H1 (cell line): ENCODE results near the gene STIM1. TPM values are rescaled to one million over a fixed set of nuclear protein-coding genes. Genes with fewer than 3 reads are reported as not detected.

Experiments
- CTCF ChIA-PET: fragments of 300-600 bp; sonication (Branson Sonifier 250); formaldehyde crosslinking; loops from one replicate; lab custom pipeline; 2021; ENCODE audit not compliant: partially characterized antibody; lab: Charles Lee
- POLR2A ChIA-PET: fragments of 300-600 bp; sonication (Branson Sonifier 250); formaldehyde crosslinking; loops from one replicate; lab custom pipeline; 2021; ENCODE audit warnings: inconsistent platforms; ENCODE audit not compliant: partially characterized antibody; lab: Charles Lee
- DNase-seq, 2 experiments: peaks; one replicate each; pipeline versions ENCODE4 v3.0.0 to v3.0.0-alpha.2; 2010 to 2022; ENCODE audit warnings: low spot score in 2 of 2, low read depth in 1 of 2, mixed read lengths in 1 of 2
- FAIRE-seq: peaks from 2 replicates; lab custom pipeline; 2011; peaks lifted over from hg19 to GRCh38; lab: Jason Lieb, UNC
- H2AFZ ChIP-seq: 2 replicates; pipeline ENCODE4 v1.8.1; 2012; ENCODE audit warnings: low read length, inconsistent platforms
- H2AK5ac ChIP-seq: 2 replicates; pipeline ENCODE4 v1.6.1; 2013; ENCODE audit warnings: low read depth, low read length
- H2BK120ac ChIP-seq: replicated peaks from 2 replicates; pipeline ENCODE3; 2013; ENCODE audit warnings: low read depth, low read length, inconsistent platforms
- H2BK12ac ChIP-seq: 2 replicates; pipeline ENCODE4 v1.6.1; 2013; ENCODE audit warnings: low read depth, low read length
- H2BK15ac ChIP-seq: 2 replicates; pipeline ENCODE4 v1.6.1; 2013; ENCODE audit warnings: low read length
- H2BK20ac ChIP-seq: 2 replicates; pipeline ENCODE4 v1.6.1; 2013; ENCODE audit warnings: low read length
- H2BK5ac ChIP-seq: 2 replicates; pipeline ENCODE4 v1.6.1; 2013; ENCODE audit warnings: low read depth, low read length
- H3K14ac ChIP-seq: 2 replicates; pipeline ENCODE4 v1.6.1; 2013; ENCODE audit warnings: inconsistent platforms; ENCODE audit not compliant: insufficient read length
- H3K18ac ChIP-seq: 2 replicates; pipeline ENCODE4 v1.6.1; 2013; ENCODE audit warnings: low read length; ENCODE audit errors: extremely low read depth
- H3K23ac ChIP-seq: 2 replicates; pipeline ENCODE4 v1.6.1; 2013; ENCODE audit warnings: inconsistent platforms; ENCODE audit not compliant: insufficient read length
- H3K23me2 ChIP-seq: 2 replicates; pipeline ENCODE4 v1.6.1; 2013; ENCODE audit warnings: low read depth, low read length
- H3K27ac ChIP-seq: 2 replicates; pipeline ENCODE4 v1.6.1; 2011; ENCODE audit warnings: low read depth, low read length, inconsistent platforms
- H3K27me3 ChIP-seq, 4 experiments: replicated peaks in 1 of 4; 1 replicate in 1 of 4; 2 replicates in 3 of 4; pipeline versions ENCODE4 v1.6.1 to v1.8.1; 2011 to 2013; ENCODE audit warnings: low read length in 3 of 4, mild to moderate bottlenecking in 3 of 4, inconsistent platforms in 2 of 4, mixed read lengths in 2 of 4, moderate library complexity in 1 of 4; ENCODE audit not compliant: control insufficient read depth in 3 of 4, insufficient read depth in 3 of 4; ENCODE audit errors: extremely low read depth in 1 of 4
- H3K36me3 ChIP-seq, 4 experiments: 2 replicates each; pipeline versions ENCODE4 v1.6.1 to v1.8.1; 2011 to 2013; ENCODE audit warnings: mild to moderate bottlenecking in 4 of 4, low read length in 3 of 4, moderate library complexity in 2 of 4, control low read depth in 1 of 4, inconsistent platforms in 1 of 4; ENCODE audit not compliant: insufficient read depth in 4 of 4, control insufficient read depth in 2 of 4
- H3K4ac ChIP-seq: replicated peaks from 2 replicates; pipeline ENCODE3; 2013; ENCODE audit warnings: low read length, low read depth, mixed read lengths, inconsistent platforms; ENCODE audit not compliant: insufficient read length
- H3K4me1 ChIP-seq, 4 experiments: replicated peaks in 1 of 4; 1 replicate in 1 of 4; 2 replicates in 3 of 4; pipeline versions ENCODE4 v1.6.1 to v1.8.1; 2011 to 2013; ENCODE audit warnings: low read length in 3 of 4, inconsistent platforms in 2 of 4, mixed read lengths in 1 of 4; ENCODE audit not compliant: insufficient read depth in 4 of 4, control insufficient read depth in 3 of 4
- H3K4me2 ChIP-seq, 2 experiments: 2 replicates each; pipeline versions ENCODE4 v1.6.1 to v1.8.1; 2011 to 2013; ENCODE audit warnings: low read depth in 2 of 2, low read length in 2 of 2, control low read depth in 1 of 2, inconsistent platforms in 1 of 2, mild to moderate bottlenecking in 1 of 2; ENCODE audit not compliant: insufficient read depth in 1 of 2
- H3K4me3 ChIP-seq, 4 experiments: fragments of 200-600, 300-600 bp in 1 of 4; sonication (generic), shearing (Covaris generic), sonication (Bioruptor Twin) in 1 of 4; 2 replicates each; pipeline versions ENCODE4 v1.5.1 to v1.8.1; 2011 to 2016; ENCODE audit warnings: low read length in 4 of 4, low read depth in 3 of 4, control low read depth in 2 of 4, inconsistent platforms in 2 of 4, mild to moderate bottlenecking in 2 of 4, mixed read lengths in 1 of 4, moderate library complexity in 1 of 4; ENCODE audit not compliant: insufficient read depth in 2 of 4; ENCODE audit errors: extremely low read depth in 1 of 4
- H3K56ac ChIP-seq: replicated peaks from 2 replicates; pipeline ENCODE3; 2013; ENCODE audit warnings: low read depth, mild to moderate bottlenecking, mixed read lengths, low read length, inconsistent platforms; ENCODE audit not compliant: insufficient read length
- H3K79me1 ChIP-seq: 2 replicates; pipeline ENCODE4 v1.6.1; 2013; ENCODE audit warnings: low read depth, low read length, control low read depth
- H3K79me2 ChIP-seq, 2 experiments: 2 replicates each; pipeline versions ENCODE4 v1.6.1 to v1.8.1; 2012 to 2013; ENCODE audit warnings: low read length in 2 of 2, mild to moderate bottlenecking in 2 of 2, inconsistent platforms in 1 of 2; ENCODE audit not compliant: insufficient read depth in 2 of 2, control insufficient read depth in 1 of 2
- H3K9ac ChIP-seq, 4 experiments: replicated peaks in 1 of 4; 1 replicate in 1 of 4; 2 replicates in 3 of 4; pipeline versions ENCODE4 v1.6.1 to v1.8.1; 2011 to 2013; ENCODE audit warnings: low read depth in 3 of 4, low read length in 3 of 4, control low read depth in 2 of 4, mild to moderate bottlenecking in 2 of 4, moderate library complexity in 2 of 4, inconsistent platforms in 1 of 4; ENCODE audit errors: extremely low read depth in 1 of 4
- H3K9me3 ChIP-seq, 2 experiments: 2 replicates each; pipeline versions ENCODE4 v1.6.1 to v1.8.1; 2012 to 2013; ENCODE audit warnings: mild to moderate bottlenecking in 2 of 2, moderate library complexity in 2 of 2, control low read depth in 1 of 2, inconsistent platforms in 1 of 2, low read depth in 1 of 2, low read length in 1 of 2, mixed read lengths in 1 of 2; ENCODE audit not compliant: insufficient read depth in 2 of 2
- H4K20me1 ChIP-seq, 2 experiments: replicated peaks in 1 of 2; 2 replicates each; pipeline versions ENCODE3 to v1.8.1; 2011 to 2013; ENCODE audit warnings: inconsistent platforms in 2 of 2, low read length in 2 of 2, mild to moderate bottlenecking in 1 of 2; ENCODE audit not compliant: insufficient read depth in 2 of 2, control insufficient read depth in 1 of 2
- H4K5ac ChIP-seq: 2 replicates; pipeline ENCODE4 v1.6.1; 2013; ENCODE audit warnings: low read length, low read depth, mixed read lengths, inconsistent platforms; ENCODE audit not compliant: insufficient read length
- H4K8ac ChIP-seq: 2 replicates; pipeline ENCODE4 v1.8.0; 2013; ENCODE audit warnings: mild to moderate bottlenecking, moderate library complexity, low read length, inconsistent platforms; ENCODE audit not compliant: insufficient read depth; ENCODE audit errors: extremely low read depth
- H4K91ac ChIP-seq: replicated peaks from 2 replicates; pipeline ENCODE3; 2013; ENCODE audit warnings: low read length, mixed read lengths, inconsistent platforms; ENCODE audit not compliant: insufficient read length
- ZNF274 ChIP-seq: IDR thresholded peaks from 2 replicates; pipeline ENCODE4 v1.7.0; 2012; ENCODE audit warnings: low read length, borderline replicate concordance; ENCODE audit errors: extremely low read depth
- WGBS, 2 experiments: shearing (Covaris generic) in 1 of 2; methylation state at CpG; one replicate each; pipeline versions ENCODE4 v1.1.6 to v1.1.7; 2013 to 2015; ENCODE audit warnings: low lambda C conversion rate in 2 of 2, mixed read lengths in 2 of 2, inconsistent platforms in 1 of 2, low coverage in 1 of 2, missing lambda C conversion rate in 1 of 2; ENCODE audit not compliant: insufficient replicate concordance in 2 of 2, insufficient coverage in 1 of 2, insufficient read length in 1 of 2; ENCODE audit errors: extremely low coverage in 1 of 2, missing lambda C conversion rate in 1 of 2; 5-methylcytosine and 5-hydroxymethylcytosine counted together
- polyA plus RNA-seq, 7 experiments: library from polyadenylated mRNA; depleted of rRNA in 3 of 7; stranded (reverse) in 5 of 7; unstranded in 2 of 7; fragments of >200 nt in 5 of 7; fragments of 200-250 nt in 2 of 7; gene quantifications; 1 replicate in 5 of 7; 2 replicates in 1 of 7; 4 replicates in 1 of 7; pipeline versions ENCODE4 v1.2.1 to v1.2.3, GENCODE V29; 2011 to 2013; ENCODE audit warnings: missing spikeins in 2 of 7, mixed read lengths in 2 of 7
- total RNA-seq: library from RNA; stranded (reverse); fragmentation: NEBNext Ultra II Directional; extraction: Animal tissue kit (Norgen Biotek cat#: 25700); gene quantifications from 2 replicates; pipeline ENCODE4 v1.2.1, GENCODE V29; 2021

Gene STIM1
- total and polyA plus RNA-seq, 2 of the 8 experiments (the other 6 are each of a cell fraction or from before 2014, with no cell fraction given): 11.1 to 12.2 TPM

DNA sequence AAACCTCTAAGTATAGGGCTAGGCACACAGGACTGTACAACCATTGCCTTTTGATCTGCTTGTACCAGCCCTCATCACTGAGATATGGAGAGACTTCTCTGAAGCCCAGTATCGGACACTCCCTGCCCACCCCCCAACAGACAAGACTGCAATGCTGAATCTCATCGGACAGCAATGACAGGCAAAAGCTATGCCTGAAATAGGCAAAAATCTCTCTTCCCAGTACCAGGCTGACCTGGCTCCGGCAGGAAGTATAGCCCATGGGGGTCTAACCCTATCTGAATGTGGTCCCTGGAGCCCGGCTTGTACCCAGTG lies 21.2 kb upstream of the STIM1 start:
- Histone ChIP-seq H2AK5ac (no peak overlapping the region), H3K27ac (no peak overlapping the region), H2BK120ac (no peak overlapping the region), H3K9ac (no peak overlapping the region), H3K27me3 (no peaks in the 10 kb centered on the region), H2BK20ac (no peak overlapping the region), H3K79me1 (peaks cover 20% of the 10 kb centered on the region), H2BK12ac (no peak overlapping the region), H3K56ac (no peak overlapping the region), H3K79me2 (peaks cover 5 to 53% of the 10 kb centered on the region in 2 experiments), H2BK5ac (no peak overlapping the region), H4K91ac (no peak overlapping the region), H3K18ac (no peak overlapping the region), H3K14ac (no peak overlapping the region), H3K9me3 (no peaks in the 10 kb centered on the region), H3K4me1 (peaks cover 4 to 22% (median 16%) of the 10 kb centered on the region in 4 experiments), H3K36me3 (peaks cover 0 to 12% (median 4%) of the 10 kb centered on the region in 4 experiments; a peak in 4 of 8 replicates), H3K4ac (no peak overlapping the region), H2AFZ (no peak overlapping the region), H3K23ac (no peak overlapping the region), H3K23me2 (no peaks in the 10 kb centered on the region), H4K20me1 (peaks cover 15 to 30% of the 10 kb centered on the region in 2 experiments), H3K4me3 (no peak overlapping the region), H2BK15ac (no peak overlapping the region), H3K4me2 (peak overlapping the region; percentile 5 to 22; a peak in 1 of 4 replicates), H4K5ac (no peak overlapping the region), H4K8ac (no peak overlapping the region)
- DNase-seq: no peak
- POLR2A ChIA-PET: interaction anchor here (0.7 to 1.6 kb wide), 3 partner anchors 14 to 37 kb away, joined by 3 to 6 read pairs (median 3); partner anchors contain the start of gene NUP98
- 83% methylated on average over 4 of the region's 4 CpGs; no CpG with 5 or more reads in 1 of the 2 experiments for WGBS, 2 experiments
- FAIRE-seq: no peak
- CTCF ChIA-PET: interaction anchor here (1.1 to 18.5 kb wide), 5 partner anchors 9 to 239 kb away, joined by 3 to 214 read pairs (median 5); partner anchors contain the start of gene STIM1
- no peak for TF ChIP-seq ZNF274
